GM23248 (cell line): ENCODE measurements around the gene FBXO2.

Experiments
- EZH2 ChIP-seq: fragments of 200-600 bp; sonication (generic); IDR thresholded peaks from 2 replicates; pipeline ENCODE4 v1.6.1; 2018; ENCODE audit warnings: antibody characterized with exemption, mild to moderate bottlenecking; ENCODE audit not compliant: insufficient read depth, poor library complexity, severe bottlenecking
- EZH2phosphoT487 ChIP-seq: fragments of 200-600 bp; sonication (generic); IDR thresholded peaks from 2 replicates; pipeline ENCODE4 v1.6.1; 2018; ENCODE audit warnings: antibody characterized with exemption, moderate library complexity, mild to moderate bottlenecking, low read depth; ENCODE audit not compliant: insufficient read depth

GRCh38 chr1:11606775-11607174, 47.5 kb downstream of the FBXO2 start:
- TF ChIP-seq EZH2, result no peak
- TF ChIP-seq EZH2phosphoT487, result no peak
